ENCODE results near the gene BTF3. TPM values are rescaled to one million over a fixed set of nuclear protein-coding genes. Genes with fewer than 3 reads are reported as not detected.

The BTF3 gene
- total and polyA plus RNA-seq, 2 of the 13 experiments (the other 11 are each of a cell fraction or from before 2014, with no cell fraction given) = 557 to 698 TPM

- no peak for TF ChIP-seq ZNF646 (CRISPR knock-in tag; IDR thresholded peaks at IDR 0.05)
- no peak for TF ChIP-seq KLF11 (CRISPR knock-in tag; IDR thresholded peaks at IDR 0.05)
- no peak for TF ChIP-seq ZBTB1 (CRISPR knock-in tag; IDR thresholded peaks at IDR 0.05; ENCODE audit: borderline replicate concordance)
- TF ChIP-seq HNRNPL (IDR thresholded peaks at IDR 0.05; ENCODE audit: low read depth, low read length) = no peak
- TF ChIP-seq RARG (CRISPR knock-in tag; IDR thresholded peaks at IDR 0.05; ENCODE audit: low read depth) = no peak
- peak; percentile 96 for TF ChIP-seq ZNF503 (CRISPR knock-in tag; IDR thresholded peaks at IDR 0.05)
- TF ChIP-seq JUNB (CRISPR knock-in tag; IDR thresholded peaks at IDR 0.05; ENCODE audit: borderline replicate concordance) = no peak; the same call in 1 of the 2 replicates
- peak; percentile 15; the same call in 1 of the 2 replicates for TF ChIP-seq SMC3 (IDR thresholded peaks at IDR 0.05; ENCODE audit: low read length)
- peak in 1 of 2 experiments; percentile 59; a peak in 1 of 4 replicates for TF ChIP-seq NR2F1 (CRISPR knock-in tag; IDR thresholded peaks at IDR 0.05)
- peak; percentile 94 for TF ChIP-seq ZNF710 (CRISPR knock-in tag; IDR thresholded peaks at IDR 0.05; ENCODE audit: borderline replicate concordance)
- TF ChIP-seq SRSF9 (IDR thresholded peaks at IDR 0.05; ENCODE audit: borderline replicate concordance, insufficient read depth, low read depth, low read length, poor library complexity, severe bottlenecking) = no peak
- TF ChIP-seq ZNF543 (CRISPR knock-in tag; IDR thresholded peaks at IDR 0.05) = 0 out of 2 replicates have a peak, but pooled peaks have one; percentile 85
- TF ChIP-seq ZNF296 (CRISPR knock-in tag; conservative IDR thresholded peaks at IDR 0.05) = no peak
- TF ChIP-seq AHR (CRISPR knock-in tag; IDR thresholded peaks at IDR 0.05) = no peak
- TF ChIP-seq CENPT (CRISPR knock-in tag; IDR thresholded peaks at IDR 0.05; ENCODE audit: low read depth) = no peak
- TF ChIP-seq BORCS8-MEF2B (CRISPR knock-in tag; IDR thresholded peaks at IDR 0.05) = no peak
- TF ChIP-seq MBD4 (IDR thresholded peaks at IDR 0.05; ENCODE audit: borderline replicate concordance, low read length) = peak; percentile 25; the same call in 1 of the 2 replicates
- TF ChIP-seq NR2C2 (CRISPR knock-in tag; IDR thresholded peaks at IDR 0.05; ENCODE audit: borderline replicate concordance) = peak; percentile 67; the same call in 1 of the 2 replicates
Observed at GRCh38 chr5:73544429-73545402, 46.5 kb downstream of the BTF3 start (continued).
